ENCODE data around the gene STARD7.
"Not testable (repeated sequence)": the region's sequence is repeated elsewhere in the genome, so short reads cannot be mapped to it uniquely, and the experiment has no call there.

DNA sequence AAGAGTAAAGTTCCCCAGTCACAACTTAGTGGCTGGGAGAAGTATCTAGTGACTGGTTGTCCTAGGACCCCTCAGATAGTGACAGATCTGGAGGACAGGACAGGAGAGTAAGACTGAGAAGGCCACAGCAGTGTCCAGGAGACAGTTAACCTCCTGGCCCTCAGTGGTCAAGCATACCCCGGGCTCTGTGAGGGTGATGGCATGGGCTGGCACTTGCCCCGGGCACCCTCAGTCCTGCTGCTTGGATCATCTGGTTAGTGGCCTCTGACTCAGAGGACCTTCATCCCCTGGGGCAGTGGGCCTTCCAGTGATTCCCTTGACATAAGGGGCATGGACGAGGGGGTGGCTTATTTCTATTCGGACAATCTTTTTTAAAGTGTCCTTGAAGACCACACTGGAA lies 11.3 kb upstream of the STARD7 start:
- TF ChIP-seq, protein P1, sequence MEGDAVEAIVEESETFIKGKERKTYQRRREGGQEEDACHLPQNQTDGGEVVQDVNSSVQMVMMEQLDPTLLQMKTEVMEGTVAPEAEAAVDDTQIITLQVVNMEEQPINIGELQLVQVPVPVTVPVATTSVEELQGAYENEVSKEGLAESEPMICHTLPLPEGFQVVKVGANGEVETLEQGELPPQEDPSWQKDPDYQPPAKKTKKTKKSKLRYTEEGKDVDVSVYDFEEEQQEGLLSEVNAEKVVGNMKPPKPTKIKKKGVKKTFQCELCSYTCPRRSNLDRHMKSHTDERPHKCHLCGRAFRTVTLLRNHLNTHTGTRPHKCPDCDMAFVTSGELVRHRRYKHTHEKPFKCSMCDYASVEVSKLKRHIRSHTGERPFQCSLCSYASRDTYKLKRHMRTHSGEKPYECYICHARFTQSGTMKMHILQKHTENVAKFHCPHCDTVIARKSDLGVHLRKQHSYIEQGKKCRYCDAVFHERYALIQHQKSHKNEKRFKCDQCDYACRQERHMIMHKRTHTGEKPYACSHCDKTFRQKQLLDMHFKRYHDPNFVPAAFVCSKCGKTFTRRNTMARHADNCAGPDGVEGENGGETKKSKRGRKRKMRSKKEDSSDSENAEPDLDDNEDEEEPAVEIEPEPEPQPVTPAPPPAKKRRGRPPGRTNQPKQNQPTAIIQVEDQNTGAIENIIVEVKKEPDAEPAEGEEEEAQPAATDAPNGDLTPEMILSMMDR (IDR thresholded peaks at IDR 0.05): not testable (repeated sequence)
- not testable (repeated sequence) for TF ChIP-seq POLR2A, EP300 (IDR thresholded peaks at IDR 0.05)
